H1 (cell line): ENCODE measurements around the gene SPAG16. TPM values are rescaled to one million over a fixed set of nuclear protein-coding genes. Genes with fewer than 3 reads are reported as not detected.

Experiments used
- CTCF ChIA-PET: fragments of 300-600 bp; sonication (Branson Sonifier 250); formaldehyde crosslinking; loops from one replicate; lab custom pipeline; 2021; ENCODE audit not compliant: partially characterized antibody; lab: Charles Lee
- POLR2A ChIA-PET: fragments of 300-600 bp; sonication (Branson Sonifier 250); formaldehyde crosslinking; loops from one replicate; lab custom pipeline; 2021; ENCODE audit warnings: inconsistent platforms; ENCODE audit not compliant: partially characterized antibody; lab: Charles Lee
- DNase-seq, 2 experiments: peaks; one replicate each; pipeline versions ENCODE4 v3.0.0 to v3.0.0-alpha.2; 2010 to 2022; ENCODE audit warnings: low spot score in 2 of 2, low read depth in 1 of 2, mixed read lengths in 1 of 2
- FAIRE-seq: peaks from 2 replicates; lab custom pipeline; 2011; peaks lifted over from hg19 to GRCh38; lab: Jason Lieb, UNC
- H2AFZ ChIP-seq: 2 replicates; pipeline ENCODE4 v1.8.1; 2012; ENCODE audit warnings: low read length, inconsistent platforms
- H2AK5ac ChIP-seq: 2 replicates; pipeline ENCODE4 v1.6.1; 2013; ENCODE audit warnings: low read depth, low read length
- H2BK120ac ChIP-seq: replicated peaks from 2 replicates; pipeline ENCODE3; 2013; ENCODE audit warnings: low read depth, low read length, inconsistent platforms
- H2BK12ac ChIP-seq: 2 replicates; pipeline ENCODE4 v1.6.1; 2013; ENCODE audit warnings: low read depth, low read length
- H2BK15ac ChIP-seq: 2 replicates; pipeline ENCODE4 v1.6.1; 2013; ENCODE audit warnings: low read length
- H2BK20ac ChIP-seq: 2 replicates; pipeline ENCODE4 v1.6.1; 2013; ENCODE audit warnings: low read length
- H2BK5ac ChIP-seq: 2 replicates; pipeline ENCODE4 v1.6.1; 2013; ENCODE audit warnings: low read depth, low read length
- H3K14ac ChIP-seq: 2 replicates; pipeline ENCODE4 v1.6.1; 2013; ENCODE audit warnings: inconsistent platforms; ENCODE audit not compliant: insufficient read length
- H3K18ac ChIP-seq: 2 replicates; pipeline ENCODE4 v1.6.1; 2013; ENCODE audit warnings: low read length; ENCODE audit errors: extremely low read depth
- H3K23ac ChIP-seq: 2 replicates; pipeline ENCODE4 v1.6.1; 2013; ENCODE audit warnings: inconsistent platforms; ENCODE audit not compliant: insufficient read length
- H3K23me2 ChIP-seq: 2 replicates; pipeline ENCODE4 v1.6.1; 2013; ENCODE audit warnings: low read depth, low read length
- H3K27ac ChIP-seq: 2 replicates; pipeline ENCODE4 v1.6.1; 2011; ENCODE audit warnings: low read depth, low read length, inconsistent platforms
- H3K27me3 ChIP-seq, 4 experiments: replicated peaks in 1 of 4; 1 replicate in 1 of 4; 2 replicates in 3 of 4; pipeline versions ENCODE4 v1.6.1 to v1.8.1; 2011 to 2013; ENCODE audit warnings: low read length in 3 of 4, mild to moderate bottlenecking in 3 of 4, inconsistent platforms in 2 of 4, mixed read lengths in 2 of 4, moderate library complexity in 1 of 4; ENCODE audit not compliant: control insufficient read depth in 3 of 4, insufficient read depth in 3 of 4; ENCODE audit errors: extremely low read depth in 1 of 4
- H3K36me3 ChIP-seq, 4 experiments: 2 replicates each; pipeline versions ENCODE4 v1.6.1 to v1.8.1; 2011 to 2013; ENCODE audit warnings: mild to moderate bottlenecking in 4 of 4, low read length in 3 of 4, moderate library complexity in 2 of 4, control low read depth in 1 of 4, inconsistent platforms in 1 of 4; ENCODE audit not compliant: insufficient read depth in 4 of 4, control insufficient read depth in 2 of 4
- H3K4ac ChIP-seq: replicated peaks from 2 replicates; pipeline ENCODE3; 2013; ENCODE audit warnings: low read length, low read depth, mixed read lengths, inconsistent platforms; ENCODE audit not compliant: insufficient read length
- H3K4me1 ChIP-seq, 4 experiments: replicated peaks in 1 of 4; 1 replicate in 1 of 4; 2 replicates in 3 of 4; pipeline versions ENCODE4 v1.6.1 to v1.8.1; 2011 to 2013; ENCODE audit warnings: low read length in 3 of 4, inconsistent platforms in 2 of 4, mixed read lengths in 1 of 4; ENCODE audit not compliant: insufficient read depth in 4 of 4, control insufficient read depth in 3 of 4
- H3K4me2 ChIP-seq, 2 experiments: 2 replicates each; pipeline versions ENCODE4 v1.6.1 to v1.8.1; 2011 to 2013; ENCODE audit warnings: low read depth in 2 of 2, low read length in 2 of 2, control low read depth in 1 of 2, inconsistent platforms in 1 of 2, mild to moderate bottlenecking in 1 of 2; ENCODE audit not compliant: insufficient read depth in 1 of 2
- H3K4me3 ChIP-seq, 4 experiments: fragments of 200-600, 300-600 bp in 1 of 4; sonication (generic), shearing (Covaris generic), sonication (Bioruptor Twin) in 1 of 4; 2 replicates each; pipeline versions ENCODE4 v1.5.1 to v1.8.1; 2011 to 2016; ENCODE audit warnings: low read length in 4 of 4, low read depth in 3 of 4, control low read depth in 2 of 4, inconsistent platforms in 2 of 4, mild to moderate bottlenecking in 2 of 4, mixed read lengths in 1 of 4, moderate library complexity in 1 of 4; ENCODE audit not compliant: insufficient read depth in 2 of 4; ENCODE audit errors: extremely low read depth in 1 of 4
- H3K56ac ChIP-seq: replicated peaks from 2 replicates; pipeline ENCODE3; 2013; ENCODE audit warnings: low read depth, mild to moderate bottlenecking, mixed read lengths, low read length, inconsistent platforms; ENCODE audit not compliant: insufficient read length
- H3K79me1 ChIP-seq: 2 replicates; pipeline ENCODE4 v1.6.1; 2013; ENCODE audit warnings: low read depth, low read length, control low read depth
- H3K79me2 ChIP-seq, 2 experiments: 2 replicates each; pipeline versions ENCODE4 v1.6.1 to v1.8.1; 2012 to 2013; ENCODE audit warnings: low read length in 2 of 2, mild to moderate bottlenecking in 2 of 2, inconsistent platforms in 1 of 2; ENCODE audit not compliant: insufficient read depth in 2 of 2, control insufficient read depth in 1 of 2
- H3K9ac ChIP-seq, 4 experiments: replicated peaks in 1 of 4; 1 replicate in 1 of 4; 2 replicates in 3 of 4; pipeline versions ENCODE4 v1.6.1 to v1.8.1; 2011 to 2013; ENCODE audit warnings: low read depth in 3 of 4, low read length in 3 of 4, control low read depth in 2 of 4, mild to moderate bottlenecking in 2 of 4, moderate library complexity in 2 of 4, inconsistent platforms in 1 of 4; ENCODE audit errors: extremely low read depth in 1 of 4
- H3K9me3 ChIP-seq, 2 experiments: 2 replicates each; pipeline versions ENCODE4 v1.6.1 to v1.8.1; 2012 to 2013; ENCODE audit warnings: mild to moderate bottlenecking in 2 of 2, moderate library complexity in 2 of 2, control low read depth in 1 of 2, inconsistent platforms in 1 of 2, low read depth in 1 of 2, low read length in 1 of 2, mixed read lengths in 1 of 2; ENCODE audit not compliant: insufficient read depth in 2 of 2
- H4K20me1 ChIP-seq, 2 experiments: replicated peaks in 1 of 2; 2 replicates each; pipeline versions ENCODE3 to v1.8.1; 2011 to 2013; ENCODE audit warnings: inconsistent platforms in 2 of 2, low read length in 2 of 2, mild to moderate bottlenecking in 1 of 2; ENCODE audit not compliant: insufficient read depth in 2 of 2, control insufficient read depth in 1 of 2
- H4K5ac ChIP-seq: 2 replicates; pipeline ENCODE4 v1.6.1; 2013; ENCODE audit warnings: low read length, low read depth, mixed read lengths, inconsistent platforms; ENCODE audit not compliant: insufficient read length
- H4K8ac ChIP-seq: 2 replicates; pipeline ENCODE4 v1.8.0; 2013; ENCODE audit warnings: mild to moderate bottlenecking, moderate library complexity, low read length, inconsistent platforms; ENCODE audit not compliant: insufficient read depth; ENCODE audit errors: extremely low read depth
- H4K91ac ChIP-seq: replicated peaks from 2 replicates; pipeline ENCODE3; 2013; ENCODE audit warnings: low read length, mixed read lengths, inconsistent platforms; ENCODE audit not compliant: insufficient read length
- EP300 ChIP-seq, 2 experiments: IDR thresholded peaks; 1 replicate in 1 of 2; 2 replicates in 1 of 2; pipeline ENCODE4 v1.6.1; 2011 to 2012; ENCODE audit warnings: low read depth in 2 of 2, low read length in 2 of 2, mild to moderate bottlenecking in 2 of 2, borderline replicate concordance in 1 of 2, inconsistent platforms in 1 of 2, moderate library complexity in 1 of 2
- GTF2F1 ChIP-seq: IDR thresholded peaks from 2 replicates; pipeline ENCODE4 v1.6.1; 2012; ENCODE audit warnings: low read depth, low read length, improper control_type of control experiment, borderline replicate concordance
- POLR2AphosphoS5 ChIP-seq: IDR thresholded peaks from 2 replicates; pipeline ENCODE4 v1.6.1; 2011; ENCODE audit warnings: low read depth, low read length
- SIN3A ChIP-seq, 2 experiments: IDR thresholded peaks in 1 of 2; conservative IDR thresholded peaks in 1 of 2; 2 replicates each; pipeline ENCODE4 v1.6.1; 2011 to 2012; ENCODE audit warnings: low read length in 2 of 2, improper control_type of control experiment in 1 of 2, low read depth in 1 of 2, mild to moderate bottlenecking in 1 of 2
- SIRT6 ChIP-seq: IDR thresholded peaks from one replicate; pipeline ENCODE4 v1.7.1; 2012; ENCODE audit warnings: low read length, inconsistent platforms
- SP1 ChIP-seq: IDR thresholded peaks from 2 replicates; pipeline ENCODE4 v1.6.1; 2011; ENCODE audit warnings: low read depth, low read length
- SP2 ChIP-seq: IDR thresholded peaks from 2 replicates; pipeline ENCODE4 v1.6.1; 2012; ENCODE audit warnings: mild to moderate bottlenecking, low read length, inconsistent platforms
- WGBS, 2 experiments: shearing (Covaris generic) in 1 of 2; methylation state at CpG; one replicate each; pipeline versions ENCODE4 v1.1.6 to v1.1.7; 2013 to 2015; ENCODE audit warnings: low lambda C conversion rate in 2 of 2, mixed read lengths in 2 of 2, inconsistent platforms in 1 of 2, low coverage in 1 of 2, missing lambda C conversion rate in 1 of 2; ENCODE audit not compliant: insufficient replicate concordance in 2 of 2, insufficient coverage in 1 of 2, insufficient read length in 1 of 2; ENCODE audit errors: extremely low coverage in 1 of 2, missing lambda C conversion rate in 1 of 2; 5-methylcytosine and 5-hydroxymethylcytosine counted together
- polyA plus RNA-seq, 7 experiments: library from polyadenylated mRNA; depleted of rRNA in 3 of 7; stranded (reverse) in 5 of 7; unstranded in 2 of 7; fragments of >200 nt in 5 of 7; fragments of 200-250 nt in 2 of 7; gene quantifications; 1 replicate in 5 of 7; 2 replicates in 1 of 7; 4 replicates in 1 of 7; pipeline versions ENCODE4 v1.2.1 to v1.2.3, GENCODE V29; 2011 to 2013; ENCODE audit warnings: missing spikeins in 2 of 7, mixed read lengths in 2 of 7
- total RNA-seq: library from RNA; stranded (reverse); fragmentation: NEBNext Ultra II Directional; extraction: Animal tissue kit (Norgen Biotek cat#: 25700); gene quantifications from 2 replicates; pipeline ENCODE4 v1.2.1, GENCODE V29; 2021
- TF ChIP-seq, protein P1 (sequence below): IDR thresholded peaks from 2 replicates; pipeline ENCODE4 v1.6.1; 2012; ENCODE audit warnings: inconsistent platforms

The SPAG16 gene
- total and polyA plus RNA-seq, 2 of the 8 experiments (the other 6 are each of a cell fraction or from before 2014, with no cell fraction given): 6.0 to 14.9 TPM

DNA sequence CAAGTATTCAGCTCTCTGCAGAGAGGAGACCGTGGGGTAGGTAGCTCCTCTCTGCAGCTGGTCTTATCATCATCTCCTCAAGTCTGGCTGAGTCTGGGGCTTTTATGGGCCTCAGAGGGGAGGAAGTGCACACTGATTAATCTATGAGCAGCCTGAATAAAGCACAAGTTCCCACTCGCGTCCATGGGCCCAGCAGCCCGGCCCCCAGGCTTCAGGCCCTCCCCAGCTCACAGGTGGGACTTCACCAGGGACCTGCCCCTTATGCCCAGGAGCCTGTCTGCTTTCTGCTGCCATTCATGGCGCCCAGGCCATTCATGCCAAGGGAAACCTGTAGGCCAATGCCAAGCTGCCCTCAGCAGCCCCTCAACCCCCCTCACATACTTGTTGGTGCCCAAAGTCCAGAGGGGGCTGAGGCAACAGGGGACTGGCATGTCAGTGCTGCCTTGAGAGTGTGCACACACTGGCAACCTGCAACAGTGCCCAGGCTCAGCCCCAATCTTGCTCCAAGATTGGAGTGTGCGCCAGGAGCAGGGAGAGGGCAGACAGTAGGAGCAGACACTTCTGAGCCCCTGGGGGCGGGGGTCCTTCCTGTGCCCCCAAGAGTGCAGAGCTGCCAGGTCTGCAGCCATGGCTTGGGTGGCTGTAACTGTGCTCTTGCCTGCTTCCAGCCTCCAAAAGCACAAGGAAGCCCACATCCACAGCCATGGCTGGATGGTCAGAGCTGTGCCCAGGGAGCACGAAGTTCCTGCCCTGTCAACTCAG lies 751.0 kb downstream of the SPAG16 start:
- peaks cover 0 to 3% (median 1%) of the 10 kb centered on the region in 4 experiments; a peak in 1 of 7 replicates for H3K4me1 ChIP-seq
- no peak for DNase-seq
- no peaks in the 10 kb centered on the region for H3K79me1 ChIP-seq
- H3K9me3 ChIP-seq: no peaks in the 10 kb centered on the region
- no peak overlapping the region for H3K9ac ChIP-seq
- TF ChIP-seq, protein P1, sequence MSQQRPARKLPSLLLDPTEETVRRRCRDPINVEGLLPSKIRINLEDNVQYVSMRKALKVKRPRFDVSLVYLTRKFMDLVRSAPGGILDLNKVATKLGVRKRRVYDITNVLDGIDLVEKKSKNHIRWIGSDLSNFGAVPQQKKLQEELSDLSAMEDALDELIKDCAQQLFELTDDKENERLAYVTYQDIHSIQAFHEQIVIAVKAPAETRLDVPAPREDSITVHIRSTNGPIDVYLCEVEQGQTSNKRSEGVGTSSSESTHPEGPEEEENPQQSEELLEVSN: no peak
- TF ChIP-seq POLR2AphosphoS5 (no peak), SIRT6 (no peak), SP2 (no peak), GTF2F1 (no peak), EP300 (IDR thresholded peaks at IDR 0.05; ENCODE audit: borderline replicate concordance in 1 of 2, low read depth in 2 of 2, low read length in 2 of 2) (no peak), SIN3A (conservative IDR thresholded peaks at IDR 0.05 in 1 of 2, IDR thresholded peaks at IDR 0.05 in 1 of 2; ENCODE audit: low read depth in 1 of 2, low read length in 2 of 2) (no peak), SP1 (no peak)
- TF ChIP-seq, all 59 proteins: peak for 0
- ChIA-PET CTCF (interaction anchor here (0.9 kb wide), 2 partner anchors 12 to 80 kb away, joined by 3 read pairs; no protein-coding TSS in a partner anchor), POLR2A (no interaction called here)
- Histone ChIP-seq H3K23ac (no peak overlapping the region), H3K4me3 (no peak overlapping the region), H2AFZ (no peak overlapping the region), H3K4me2 (no peak overlapping the region), H3K23me2 (no peaks in the 10 kb centered on the region), H4K91ac (no peak overlapping the region), H2BK5ac (no peak overlapping the region), H3K79me2 (no peaks in the 10 kb centered on the region), H3K18ac (no peak overlapping the region), H2BK120ac (no peak overlapping the region), H3K4ac (no peak overlapping the region), H3K36me3 (no peaks in the 10 kb centered on the region), H3K27me3 (no peaks in the 10 kb centered on the region), H2BK12ac (no peak overlapping the region), H2BK20ac (no peak overlapping the region), H3K14ac (no peak overlapping the region), H2AK5ac (no peak overlapping the region), H3K56ac (no peak overlapping the region), H2BK15ac (0 out of 2 replicates have a peak overlapping the region, but pooled peaks have one; percentile 31), H4K8ac (no peak overlapping the region), H4K5ac (no peak overlapping the region), H3K27ac (no peak overlapping the region), H4K20me1 (no peaks in the 10 kb centered on the region)
- WGBS, 2 experiments: 91% methylated on average over 7 of the region's 8 CpGs; no CpG with 5 or more reads in 1 of the 2 experiments
- no peak for FAIRE-seq
